GM12878 (cell line): ENCODE measurements around the gene RABL3. TPM values are rescaled to one million over a fixed set of nuclear protein-coding genes. Genes with fewer than 3 reads are reported as not detected.
A peak's percentile ranks its signal among the peaks of the same experiment; 100 is the strongest.

Source experiments
- ATF2 ChIP-seq: IDR thresholded peaks from 2 replicates; pipeline ENCODE4 v1.6.1; 2012; ENCODE audit warnings: low read length, inconsistent platforms
- CBX3 ChIP-seq: fragments of 200-600 bp; sonication (generic); IDR thresholded peaks from 2 replicates; pipeline ENCODE4 v1.6.1; 2016; ENCODE audit warnings: low read depth, borderline replicate concordance
- CBX5 ChIP-seq: sonication (generic); IDR thresholded peaks from 2 replicates; pipeline ENCODE4 v1.6.1; 2016; ENCODE audit warnings: low read depth, moderate library complexity, mild to moderate bottlenecking, inconsistent platforms
- CEBPB ChIP-seq, 2 experiments: fragments of 150-350 bp in 1 of 2; IDR thresholded peaks; 2 replicates each; pipeline ENCODE4 v1.6.1; 2012 to 2014; ENCODE audit warnings: low read depth in 2 of 2, low read length in 2 of 2, borderline replicate concordance in 1 of 2, inconsistent platforms in 1 of 2
- CTCF ChIP-seq, 3 experiments: IDR thresholded peaks in 2 of 3; conservative IDR thresholded peaks in 1 of 3; 2 replicates each; pipeline ENCODE4 v1.5.1; 2011; ENCODE audit warnings: low read depth in 3 of 3, low read length in 3 of 3, mild to moderate bottlenecking in 3 of 3, control low read depth in 2 of 3, moderate library complexity in 2 of 3, inconsistent platforms in 1 of 3, mixed read lengths in 1 of 3; ENCODE audit not compliant: control insufficient read depth in 2 of 3, insufficient read depth in 1 of 3; ENCODE audit errors: extremely low read depth in 1 of 3
- DPF2 ChIP-seq: fragments of 450-650 bp; IDR thresholded peaks from 2 replicates; pipeline ENCODE4 v1.6.1; 2017; ENCODE audit warnings: mild to moderate bottlenecking
- HCFC1 ChIP-seq: fragments of 150-350 bp; IDR thresholded peaks from 2 replicates; pipeline ENCODE4 v1.6.1; 2014; ENCODE audit warnings: low read length
- IKZF1 ChIP-seq: fragments of 450-650 bp; conservative IDR thresholded peaks from 2 replicates; pipeline ENCODE4 v1.6.1; 2017; ENCODE audit warnings: antibody characterized with exemption, mild to moderate bottlenecking
- JUNB ChIP-seq: IDR thresholded peaks from 2 replicates; pipeline ENCODE4 v1.6.1; 2016; ENCODE audit warnings: antibody characterized with exemption, mild to moderate bottlenecking
- KAT2A ChIP-seq: conservative IDR thresholded peaks from 2 replicates; pipeline ENCODE4 v1.6.1; 2011; ENCODE audit warnings: low read depth, low read length; ENCODE audit not compliant: control insufficient read depth
- KLF5 ChIP-seq: fragments of 450-650 bp; IDR thresholded peaks from 2 replicates; pipeline ENCODE4 v1.6.1; 2014; ENCODE audit warnings: mild to moderate bottlenecking; ENCODE audit not compliant: partially characterized antibody
- MYB ChIP-seq: fragments of 150-350 bp; IDR thresholded peaks from 2 replicates; pipeline ENCODE4 v1.6.1; 2014; ENCODE audit warnings: mild to moderate bottlenecking, low read depth, low read length, borderline replicate concordance
- NFIC ChIP-seq: IDR thresholded peaks from 2 replicates; pipeline ENCODE4 v1.6.1; 2012; ENCODE audit warnings: low read depth, mild to moderate bottlenecking, inconsistent platforms, low read length, moderate library complexity
- NFXL1 ChIP-seq: fragments of 450-650 bp; IDR thresholded peaks from 2 replicates; pipeline ENCODE4 v1.6.1; 2017; ENCODE audit warnings: antibody characterized with exemption, mild to moderate bottlenecking, borderline replicate concordance
- NKRF ChIP-seq: fragments of 450-650 bp; conservative IDR thresholded peaks from 2 replicates; pipeline ENCODE4 v1.6.1; 2017; ENCODE audit warnings: mild to moderate bottlenecking, moderate library complexity
- POLR2AphosphoS2 ChIP-seq: IDR thresholded peaks from 2 replicates; pipeline ENCODE4 v1.6.1; 2011; ENCODE audit warnings: low read depth, mild to moderate bottlenecking, low read length, improper control_type of control experiment, moderate library complexity
- SMARCA5 ChIP-seq: fragments of 450-650 bp; IDR thresholded peaks from 2 replicates; pipeline ENCODE4 v1.6.1; 2017; ENCODE audit warnings: mild to moderate bottlenecking
- SP1 ChIP-seq: IDR thresholded peaks from one replicate; pipeline ENCODE4 v1.6.1; 2011; ENCODE audit warnings: low read depth, low read length
- USF1 ChIP-seq: IDR thresholded peaks from 2 replicates; pipeline ENCODE4 v1.6.1; 2011; ENCODE audit warnings: borderline replicate concordance, low read depth, mild to moderate bottlenecking, moderate library complexity, mixed read lengths, low read length; ENCODE audit not compliant: insufficient read depth; ENCODE audit errors: extremely low read length
- ZNF24 ChIP-seq: fragments of 450-650 bp; IDR thresholded peaks from 2 replicates; pipeline ENCODE4 v1.6.1; 2017; ENCODE audit warnings: antibody characterized with exemption, mild to moderate bottlenecking
- ZNF384 ChIP-seq: IDR thresholded peaks from 2 replicates; pipeline ENCODE4 v1.6.1; 2012; ENCODE audit warnings: low read depth, mild to moderate bottlenecking, low read length, improper control_type of control experiment, borderline replicate concordance
- ZZZ3 ChIP-seq: IDR thresholded peaks from 2 replicates; pipeline ENCODE4 v1.6.1; 2011; ENCODE audit warnings: low read depth; ENCODE audit not compliant: control insufficient read depth, insufficient read length
- polyA plus RNA-seq, 11 experiments: library from polyadenylated mRNA; depleted of rRNA in 4 of 11; unstranded in 6 of 11; stranded (reverse) in 5 of 11; fragments of >200 nt; fragmentation: Nextera tagmentation in 4 of 11; fragmentation: Illumina TruSeq in 1 of 11; extraction: Ambion mirVana in 4 of 11; extraction: Trizol in 1 of 11; gene quantifications; 1 replicate in 1 of 11; 2 replicates in 10 of 11; pipeline versions ENCODE4 v1.2.1 to v1.2.3, GENCODE V29; 2011 to 2016; ENCODE audit warnings: inconsistent platforms in 2 of 11, missing spikeins in 2 of 11, low read depth in 1 of 11
- total RNA-seq, 4 experiments: library from RNA; depleted of rRNA in 3 of 4; stranded (reverse); fragments of >200 nt in 3 of 4; fragmentation: Illumina TruSeq in 1 of 4; extraction: Trizol in 1 of 4; gene quantifications; 2 replicates each; pipeline versions ENCODE4 v1.2.1 to v1.2.3, GENCODE V29; 2013 to 2021
- TF ChIP-seq, protein P1 (sequence below): fragments of 450-650 bp; IDR thresholded peaks from 2 replicates; pipeline ENCODE4 v1.6.1; 2014; ENCODE audit warnings: mild to moderate bottlenecking
- TF ChIP-seq, protein P2 (sequence below): IDR thresholded peaks from 2 replicates; pipeline ENCODE4 v1.6.1; 2011; ENCODE audit warnings: mild to moderate bottlenecking, low read depth, low read length, moderate library complexity; ENCODE audit not compliant: insufficient replicate concordance

RABL3 gene
- total and polyA plus RNA-seq, 10 of the 15 experiments (the other 5 are each of a cell fraction or from before 2014, with no cell fraction given) = 10.5 to 38.0 (median 25.2) TPM

GRCh38 chr3:120688121-120688520 lies 54.2 kb downstream of the RABL3 start (continued):
- no peak for TF ChIP-seq NKRF
- no peak for TF ChIP-seq CTCF (IDR thresholded peaks at IDR 0.05 in 2 of 3, conservative IDR thresholded peaks at IDR 0.05 in 1 of 3; ENCODE audit: control insufficient read depth in 2 of 3, extremely low read depth in 1 of 3, insufficient read depth in 1 of 3, low read depth in 3 of 3, low read length in 3 of 3)
- TF ChIP-seq POLR2AphosphoS2 = no peak
- TF ChIP-seq, protein P1, sequence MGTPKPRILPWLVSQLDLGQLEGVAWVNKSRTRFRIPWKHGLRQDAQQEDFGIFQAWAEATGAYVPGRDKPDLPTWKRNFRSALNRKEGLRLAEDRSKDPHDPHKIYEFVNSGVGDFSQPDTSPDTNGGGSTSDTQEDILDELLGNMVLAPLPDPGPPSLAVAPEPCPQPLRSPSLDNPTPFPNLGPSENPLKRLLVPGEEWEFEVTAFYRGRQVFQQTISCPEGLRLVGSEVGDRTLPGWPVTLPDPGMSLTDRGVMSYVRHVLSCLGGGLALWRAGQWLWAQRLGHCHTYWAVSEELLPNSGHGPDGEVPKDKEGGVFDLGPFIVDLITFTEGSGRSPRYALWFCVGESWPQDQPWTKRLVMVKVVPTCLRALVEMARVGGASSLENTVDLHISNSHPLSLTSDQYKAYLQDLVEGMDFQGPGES = no peak
- TF ChIP-seq MYB = no peak
- TF ChIP-seq ZZZ3 = no peak
- TF ChIP-seq NFXL1 = no peak
- no peak for TF ChIP-seq KAT2A
- TF ChIP-seq IKZF1 = peak; percentile 68; the same call in 1 of the 2 replicates
- no peak for TF ChIP-seq CEBPB (IDR thresholded peaks at IDR 0.05; ENCODE audit: borderline replicate concordance in 1 of 2, low read depth in 2 of 2, low read length in 2 of 2)
- 0 out of 2 replicates have a peak, but pooled peaks have one; percentile 22 for TF ChIP-seq DPF2
- no peak for TF ChIP-seq ZNF384
- no peak for TF ChIP-seq CBX3
- TF ChIP-seq JUNB = peak; percentile 60; the same call in 1 of the 2 replicates
- TF ChIP-seq, protein P2, sequence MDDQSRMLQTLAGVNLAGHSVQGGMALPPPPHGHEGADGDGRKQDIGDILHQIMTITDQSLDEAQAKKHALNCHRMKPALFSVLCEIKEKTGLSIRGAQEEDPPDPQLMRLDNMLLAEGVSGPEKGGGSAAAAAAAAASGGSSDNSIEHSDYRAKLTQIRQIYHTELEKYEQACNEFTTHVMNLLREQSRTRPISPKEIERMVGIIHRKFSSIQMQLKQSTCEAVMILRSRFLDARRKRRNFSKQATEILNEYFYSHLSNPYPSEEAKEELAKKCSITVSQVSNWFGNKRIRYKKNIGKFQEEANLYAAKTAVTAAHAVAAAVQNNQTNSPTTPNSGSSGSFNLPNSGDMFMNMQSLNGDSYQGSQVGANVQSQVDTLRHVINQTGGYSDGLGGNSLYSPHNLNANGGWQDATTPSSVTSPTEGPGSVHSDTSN = no peak
- no peak for TF ChIP-seq SMARCA5
- no peak for TF ChIP-seq CBX5
- no peak for TF ChIP-seq SP1
- no peak for TF ChIP-seq ZNF24
- no peak for TF ChIP-seq USF1
- TF ChIP-seq ATF2 = no peak
- TF ChIP-seq NFIC = no peak
- no peak for TF ChIP-seq KLF5
- TF ChIP-seq HCFC1 = no peak
